Measurements from ENCODE around the gene CHD3. TPM values are rescaled to one million over a fixed set of nuclear protein-coding genes. Genes with fewer than 3 reads are reported as not detected.

Gene CHD3
- total RNA-seq, 2 donors from 2014 or later = 17.6 to 44.7 TPM

GRCh38 chr17:7855660-7856010, 33.0 kb upstream of the CHD3 start:
- Histone ChIP-seq H3K9me3 (no peaks in the 10 kb centered on the region), H3K4me3 (peak overlapping the region; percentile 62 to 64), H3K27ac (peak overlapping the region; percentile 90 to 98), H3K4me1 (peaks cover 0 to 51% of the 10 kb centered on the region in 2 donors), H3K27me3 (no peaks in the 10 kb centered on the region), H3K36me3 (peaks cover 29% of the 10 kb centered on the region)
- no peak for DNase-seq (ENCODE audit: low spot score)
- no peak for TF ChIP-seq CTCF (IDR thresholded peaks at IDR 0.05)

GRCh38 chr17:7856011-7856810, 32.4 kb upstream of the CHD3 start:
- no peaks in the 10 kb centered on the region for H3K9me3 ChIP-seq
- H3K4me3 ChIP-seq = peak overlapping the region; percentile 62 to 64
- TF ChIP-seq CTCF (IDR thresholded peaks at IDR 0.05) = no peak
- H3K27me3 ChIP-seq = no peaks in the 10 kb centered on the region
- peaks cover 23% of the 10 kb centered on the region for H3K36me3 ChIP-seq
- peaks cover 0 to 51% of the 10 kb centered on the region in 2 donors for H3K4me1 ChIP-seq
- H3K27ac ChIP-seq = peak overlapping the region; percentile 90 to 98
- DNase-seq (ENCODE audit: low spot score) = no peak

GRCh38 chr17:7856811-7857712, 31.5 kb upstream of the CHD3 start, which contains the start of gene NAA38:
Gene NAA38, minus strand, starts transcription at chr17:7857559. Its CDS starts 96 bp downstream, at chr17:7857463.
- TF ChIP-seq CTCF (IDR thresholded peaks at IDR 0.05) = peak in 1 of 2 donors; percentile 74
- peaks cover 19% of the 10 kb centered on the region for H3K36me3 ChIP-seq
- H3K4me3 ChIP-seq = peak within 1 kb of the TSS; percentile 62 to 64
- no peaks in the 10 kb centered on the region for H3K27me3 ChIP-seq
- peaks cover 0 to 47% of the 10 kb centered on the region in 2 donors for H3K4me1 ChIP-seq
- DNase-seq (ENCODE audit: low spot score) = peak; percentile 98
- H3K9me3 ChIP-seq = no peaks in the 10 kb centered on the region
- peak within 1 kb of the TSS; percentile 90 to 98 for H3K27ac ChIP-seq

- Histone ChIP-seq H3K4me3 (peak within 1 kb of the TSS; percentile 62 to 64), H3K27me3 (no peaks in the 10 kb centered on the region), H3K9me3 (no peaks in the 10 kb centered on the region), H3K4me1 (peaks cover 0 to 42% of the 10 kb centered on the region in 2 donors), H3K27ac (peak within 1 kb of the TSS; percentile 90 to 98), H3K36me3 (peaks cover 10% of the 10 kb centered on the region)
- TF ChIP-seq CTCF (IDR thresholded peaks at IDR 0.05) = no peak
- peak; percentile 97 for DNase-seq (ENCODE audit: low spot score)
Measured at GRCh38 chr17:7857713-7858521, 30.7 kb upstream of the CHD3 start, which contains the start of gene CYB5D1. Gene CYB5D1, plus strand, starts transcription at chr17:7858003. Its CDS starts 132 bp downstream, at chr17:7858135.

GRCh38 chr17:7858522-7858810, 30.1 kb upstream of the CHD3 start:
- no peak for DNase-seq (ENCODE audit: low spot score)
- Histone ChIP-seq H3K9me3 (no peaks in the 10 kb centered on the region), H3K4me3 (peak overlapping the region; percentile 62 to 64), H3K36me3 (peaks cover 5% of the 10 kb centered on the region), H3K27me3 (no peaks in the 10 kb centered on the region), H3K4me1 (peaks cover 0 to 42% of the 10 kb centered on the region in 2 donors), H3K27ac (peak overlapping the region; percentile 90 to 98)
- peak in 1 of 2 donors; percentile 58 for TF ChIP-seq CTCF (IDR thresholded peaks at IDR 0.05)

Measured in right atrium auricular region (tissue), 2 donors.